Measurements from ENCODE around the gene CHMP4A. TPM values are rescaled to one million over a fixed set of nuclear protein-coding genes. Genes with fewer than 3 reads are reported as not detected.

The CHMP4A gene
- total and polyA plus RNA-seq, 9 of the 15 experiments (the other 6 are each of a cell fraction or from before 2014, with no cell fraction given): 28.8 to 104 (median 52.7) TPM

DNA sequence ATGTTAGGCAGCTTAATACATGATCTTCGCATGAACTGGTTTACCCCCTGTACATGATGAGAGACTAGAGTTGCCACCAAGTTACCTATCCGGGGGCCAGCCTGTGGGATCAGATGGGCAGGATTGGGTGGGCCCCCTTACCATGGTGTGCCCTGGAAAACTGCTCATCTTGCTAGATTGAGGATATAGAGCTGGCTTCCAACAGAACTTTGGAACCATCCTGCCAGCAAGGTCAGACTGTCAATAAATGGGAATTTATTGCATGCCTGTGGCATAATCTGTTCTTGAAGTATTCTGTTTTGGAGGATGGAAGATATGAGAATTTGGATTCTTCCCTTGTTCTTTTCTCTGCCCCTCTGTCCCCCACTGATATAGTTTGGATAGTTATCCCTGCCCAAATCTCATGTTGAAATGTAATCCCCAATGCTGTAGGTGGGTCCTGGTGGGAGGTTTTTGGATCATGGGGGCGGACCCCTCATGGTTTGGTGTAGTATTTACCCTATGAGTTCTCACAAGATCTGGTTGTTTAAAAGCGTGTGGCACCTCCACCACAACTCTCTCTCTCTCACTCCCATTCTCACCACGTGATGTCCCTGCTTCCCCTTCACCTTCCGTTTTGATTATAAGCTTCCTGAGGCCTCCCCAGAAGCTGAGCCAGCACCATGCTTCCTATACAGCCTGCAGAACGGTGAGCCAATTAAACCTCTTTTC is 14.3 kb downstream of the CHMP4A start:
- Histone ChIP-seq H3K27me3 (ENCODE audit: control insufficient read depth in 2 of 2, insufficient read depth in 2 of 2, low read length in 2 of 2) (no peaks in the 10 kb centered on the region), H2AFZ (ENCODE audit: low read depth, low read length) (no peak overlapping the region), H3K9me1 (ENCODE audit: control insufficient read depth, insufficient read depth, low read length) (no peaks in the 10 kb centered on the region), H3K4me1 (replicated peaks in 1 of 2; ENCODE audit: control insufficient read depth in 2 of 2, insufficient read depth in 2 of 2, low read length in 2 of 2) (peaks cover 6 to 13% of the 10 kb centered on the region in 2 experiments; a peak in 3 of 5 replicates), H3K27ac (ENCODE audit: extremely low read depth, low read depth, low read length) (no peak overlapping the region), H3K4me3 (no peak overlapping the region), H3K4me2 (ENCODE audit: insufficient read depth, low read length) (no peak overlapping the region), H4K20me1 (replicated peaks; ENCODE audit: control insufficient read depth, insufficient read depth, low read length) (no peaks in the 10 kb centered on the region), H3K9ac (ENCODE audit: insufficient read depth in 1 of 2, low read depth in 2 of 2, low read length in 2 of 2) (no peak overlapping the region), H3K9me3 (replicated peaks; ENCODE audit: control insufficient read depth, insufficient read depth, low read depth, low read length) (0 out of 2 replicates have a peak, but pooled peaks cover 2% of the 10 kb centered on the region), H3K36me3 (ENCODE audit: control insufficient read depth, insufficient read depth, low read length) (peaks cover 15% of the 10 kb centered on the region; the same call in 2 of the 3 replicates), H3K79me2 (ENCODE audit: control insufficient read depth, insufficient read depth, low read length) (peaks cover 44% of the 10 kb centered on the region)
- intact Hi-C loops (cut with micrococcal nuclease) (no loop called here), in situ Hi-C loops (cut with MboI) (no loop called here)
- ChIA-PET CTCF (ENCODE audit: low intra/inter-chr PET ratio) (no interaction called here), POLR2A (interaction anchor here (0.6 to 0.9 kb wide), 2 partner anchors 10 to 29 kb away, joined by 3 to 4 read pairs; no protein-coding TSS in a partner anchor)
- BruUV-seq (replicated peaks): no TSS peak
- WGBS (ENCODE audit: insufficient coverage, low coverage, missing lambda C conversion rate): 82% methylated on average over 4 of the region's 7 CpGs
- DNase-seq (ENCODE audit: extremely low read depth in 1 of 4, low spot score in 3 of 4): no peak
- FAIRE-seq: no peak
- no peak for ATAC-seq
- TF ChIP-seq, protein P1, sequence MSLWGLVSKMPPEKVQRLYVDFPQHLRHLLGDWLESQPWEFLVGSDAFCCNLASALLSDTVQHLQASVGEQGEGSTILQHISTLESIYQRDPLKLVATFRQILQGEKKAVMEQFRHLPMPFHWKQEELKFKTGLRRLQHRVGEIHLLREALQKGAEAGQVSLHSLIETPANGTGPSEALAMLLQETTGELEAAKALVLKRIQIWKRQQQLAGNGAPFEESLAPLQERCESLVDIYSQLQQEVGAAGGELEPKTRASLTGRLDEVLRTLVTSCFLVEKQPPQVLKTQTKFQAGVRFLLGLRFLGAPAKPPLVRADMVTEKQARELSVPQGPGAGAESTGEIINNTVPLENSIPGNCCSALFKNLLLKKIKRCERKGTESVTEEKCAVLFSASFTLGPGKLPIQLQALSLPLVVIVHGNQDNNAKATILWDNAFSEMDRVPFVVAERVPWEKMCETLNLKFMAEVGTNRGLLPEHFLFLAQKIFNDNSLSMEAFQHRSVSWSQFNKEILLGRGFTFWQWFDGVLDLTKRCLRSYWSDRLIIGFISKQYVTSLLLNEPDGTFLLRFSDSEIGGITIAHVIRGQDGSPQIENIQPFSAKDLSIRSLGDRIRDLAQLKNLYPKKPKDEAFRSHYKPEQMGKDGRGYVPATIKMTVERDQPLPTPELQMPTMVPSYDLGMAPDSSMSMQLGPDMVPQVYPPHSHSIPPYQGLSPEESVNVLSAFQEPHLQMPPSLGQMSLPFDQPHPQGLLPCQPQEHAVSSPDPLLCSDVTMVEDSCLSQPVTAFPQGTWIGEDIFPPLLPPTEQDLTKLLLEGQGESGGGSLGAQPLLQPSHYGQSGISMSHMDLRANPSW (CRISPR knock-in tag; IDR thresholded peaks at IDR 0.05): no peak
- TF ChIP-seq TBL1XR1 (IDR thresholded peaks at IDR 0.05; ENCODE audit: low read length in 2 of 2): no peak
- TF ChIP-seq, protein P2, sequence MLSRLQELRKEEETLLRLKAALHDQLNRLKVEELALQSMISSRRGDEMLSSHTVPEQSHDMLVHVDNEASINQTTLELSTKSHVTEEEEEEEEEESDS (CRISPR knock-in tag; IDR thresholded peaks at IDR 0.05): no peak
- TF ChIP-seq GABPA (tag; conservative IDR thresholded peaks at IDR 0.05; ENCODE audit: low read depth): no peak
- TF ChIP-seq JUNB (CRISPR knock-in tag; conservative IDR thresholded peaks at IDR 0.05): no peak
- TF ChIP-seq JUND (IDR thresholded peaks at IDR 0.05; ENCODE audit: borderline replicate concordance, low read depth, low read length): no peak
- TF ChIP-seq JUND (tag; IDR thresholded peaks at IDR 0.05; ENCODE audit: borderline replicate concordance, low read depth, low read length): no peak
- TF ChIP-seq HOXB6 (CRISPR knock-in tag; IDR thresholded peaks at IDR 0.05; ENCODE audit: borderline replicate concordance): no peak
- TF ChIP-seq ATF7 (IDR thresholded peaks at IDR 0.05): no peak
- TF ChIP-seq MCM5 (IDR thresholded peaks at IDR 0.05; ENCODE audit: low read depth): no peak

Measured in K562 (cell line).